GOT3 (cell line): ENCODE measurements around the gene ANXA6.
A peak's percentile ranks its signal among the peaks of the same experiment; 100 is the strongest.

ENCODE experiments used
- DNase-seq: peaks from one replicate; lab custom pipeline; 2025; ENCODE audit warnings: mixed read lengths; lab: John Stamatoyannopoulos, UW

Gene ANXA6

GRCh38 chr5:151080613-151081430, 76.8 kb downstream of the ANXA6 start, which contains the start of gene TNIP1:
Gene TNIP1 (minus strand): TSS chr5:151081034. CDS start chr5:151065095, 15,939 bp downstream.
- DNase-seq: peak; percentile 78

DNA sequence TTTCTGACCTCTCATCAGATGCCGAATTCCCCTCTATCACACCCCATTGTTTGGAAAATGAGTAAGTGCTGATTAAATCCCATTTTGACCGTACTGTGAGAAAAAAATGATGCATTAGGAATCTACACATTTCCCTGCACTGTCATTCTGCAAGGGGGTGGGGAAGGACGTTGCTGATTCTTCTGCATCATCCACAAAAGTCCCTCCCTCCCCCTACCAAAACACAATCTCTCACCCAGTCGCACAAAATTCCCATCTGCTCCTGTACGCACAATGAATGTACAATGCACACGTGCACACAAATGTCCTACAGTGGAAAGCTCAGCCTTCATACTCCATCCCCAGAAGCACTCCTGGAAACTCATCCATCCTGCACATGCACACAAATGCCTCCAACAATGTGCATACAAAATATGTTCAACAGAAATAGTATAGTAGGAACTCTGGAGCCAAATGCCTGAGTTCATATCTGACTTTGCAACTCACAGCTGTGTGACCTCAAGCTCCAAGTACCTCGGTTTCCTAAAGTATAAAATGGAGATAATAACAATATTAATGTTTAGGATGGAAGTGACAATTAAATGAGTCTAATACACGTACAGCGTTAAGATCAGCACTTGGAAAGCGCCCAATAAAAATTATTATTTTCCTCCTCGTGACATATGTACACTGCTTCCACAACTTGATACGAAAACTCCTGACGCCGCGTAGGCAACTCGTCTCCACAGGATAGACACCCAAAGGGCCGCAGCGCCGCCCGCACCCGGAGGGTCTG, 77.6 kb downstream of the ANXA6 start:
- DNase-seq: no peak

- DNase-seq: no peak
Observed at GRCh38 chr5:151078490-151079262, 78.9 kb downstream of the ANXA6 start.

DNA sequence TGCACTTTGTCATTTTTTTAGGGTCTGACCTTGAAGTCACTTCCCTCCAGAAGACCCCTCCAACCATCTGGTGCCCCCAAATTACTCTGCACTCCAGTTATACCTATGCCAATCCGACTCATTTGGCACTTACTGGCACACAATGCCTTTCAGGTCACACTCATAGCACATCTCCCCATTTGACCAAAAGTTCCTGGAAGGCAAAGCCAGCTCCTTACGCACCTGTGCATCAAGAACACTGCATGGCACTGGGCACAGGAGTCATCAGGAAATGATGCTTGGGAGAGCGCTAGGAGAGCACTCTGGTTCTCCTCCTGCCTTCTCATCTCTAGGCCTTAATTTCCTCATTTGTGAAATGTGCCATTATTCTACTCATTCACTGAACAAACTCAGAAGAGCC, 79.6 kb downstream of the ANXA6 start:
- no peak for DNase-seq

- no peak for DNase-seq
Observed at GRCh38 chr5:151077419-151077818, 80.2 kb downstream of the ANXA6 start.

DNA sequence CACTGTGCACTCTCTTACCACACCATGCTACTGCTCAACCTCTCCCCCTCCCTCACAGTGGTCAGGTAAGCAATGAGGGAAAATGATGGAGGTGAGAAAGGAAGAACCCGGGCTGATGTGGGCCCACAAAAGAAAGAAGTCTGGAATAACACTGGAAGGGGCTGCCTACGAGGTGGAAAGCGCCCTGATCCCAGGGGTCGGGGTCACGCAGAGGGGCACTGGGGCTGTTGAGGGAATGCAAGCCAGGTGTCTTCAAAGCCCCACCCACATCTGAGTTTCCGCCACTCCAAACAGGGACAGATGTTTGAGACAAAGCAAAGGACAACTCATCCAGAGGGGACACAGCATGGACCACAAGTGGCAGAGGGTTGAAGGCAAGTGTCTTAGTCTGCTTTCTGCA, 81.0 kb downstream of the ANXA6 start:
- DNase-seq: no peak

DNA sequence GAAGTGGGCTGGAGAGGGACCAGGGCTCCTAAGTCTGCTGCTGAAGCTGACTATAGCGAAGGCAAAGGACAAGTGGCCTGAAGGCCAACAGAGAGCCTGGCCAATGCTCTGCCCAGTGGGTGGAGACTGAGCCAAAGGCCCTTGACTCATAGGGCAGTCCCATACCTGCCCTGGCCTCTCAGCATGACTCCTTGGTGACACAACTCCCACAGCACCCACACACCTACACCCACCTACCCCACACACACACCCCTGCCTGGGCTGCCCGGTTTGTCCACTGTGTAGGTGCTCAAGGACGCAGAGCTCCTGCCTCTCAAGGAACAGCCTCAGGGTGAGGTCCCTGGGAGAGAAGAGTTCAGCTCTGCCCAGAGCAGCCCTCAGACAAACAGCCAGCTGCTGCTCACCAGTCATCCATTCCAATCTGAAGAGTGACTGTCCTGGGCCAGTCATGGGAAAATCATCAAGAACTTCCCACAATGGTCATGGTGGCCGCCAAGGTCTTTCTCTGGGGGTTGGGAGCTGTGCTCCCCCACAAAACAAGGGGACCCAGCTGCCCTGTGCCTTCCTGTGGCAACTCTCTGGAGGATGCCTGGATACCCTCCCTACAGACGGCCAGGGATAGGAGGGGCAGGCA, 81.8 kb downstream of the ANXA6 start:
- no peak for DNase-seq

DNA sequence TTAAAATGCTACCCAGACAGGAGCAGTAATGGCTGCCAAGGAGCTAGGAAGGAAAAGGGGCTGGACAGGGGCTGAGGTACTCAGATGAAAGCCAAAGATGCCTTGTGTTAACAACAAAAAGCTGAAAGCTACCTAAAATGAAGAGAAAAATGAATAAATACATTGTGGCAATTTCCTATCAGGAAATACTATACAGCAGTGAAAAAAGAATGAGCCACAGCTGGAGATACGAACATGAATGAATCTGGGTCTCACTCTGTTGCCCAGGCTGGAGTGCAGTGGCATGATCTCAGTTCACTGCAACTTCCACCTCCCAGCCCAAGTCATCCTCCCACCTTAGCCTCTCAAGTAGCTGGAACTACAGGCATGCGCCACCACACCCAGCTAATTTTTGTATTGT, 83.0 kb downstream of the ANXA6 start:
- no peak for DNase-seq

GRCh38 chr5:151073280-151073679, 84.3 kb downstream of the ANXA6 start:
- DNase-seq: no peak

GRCh38 chr5:151072630-151073025, 85.0 kb downstream of the ANXA6 start:
- DNase-seq: no peak

DNA sequence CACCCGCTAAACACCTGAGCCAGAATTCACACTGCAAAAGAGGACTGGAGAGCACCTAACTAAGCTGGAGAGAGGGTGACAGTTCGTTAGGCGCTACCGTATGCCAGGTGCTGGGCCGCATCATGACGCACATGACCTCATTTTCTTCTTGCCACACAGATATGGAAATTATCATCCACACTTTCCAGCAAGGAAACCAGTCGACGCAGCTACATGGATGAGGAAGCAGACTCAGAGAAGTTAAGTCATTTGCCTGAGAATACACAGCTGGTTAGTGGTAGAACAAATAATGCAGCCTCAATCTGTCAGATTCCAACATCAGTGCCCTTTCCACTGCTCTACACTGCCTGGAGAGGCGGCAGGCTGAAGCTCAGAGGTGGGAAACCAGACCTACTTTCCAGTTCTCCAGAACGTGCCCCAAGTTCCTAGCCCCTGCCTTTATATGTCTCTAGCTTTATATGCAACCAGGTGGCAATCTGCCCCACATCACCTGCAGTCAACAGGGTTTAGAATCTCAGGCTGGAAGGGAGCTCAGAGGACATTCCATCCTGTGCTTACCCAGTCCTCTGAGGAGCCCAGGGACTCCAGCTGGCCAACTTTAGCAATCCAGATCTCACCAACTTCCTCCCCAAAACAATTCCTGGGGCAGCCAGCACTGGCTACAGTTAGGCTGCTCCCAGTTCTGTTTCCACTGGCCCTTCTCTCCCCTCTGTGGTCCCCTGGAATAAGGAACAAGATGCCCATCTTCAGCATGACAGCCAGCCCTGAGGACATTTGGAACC, 85.5 kb downstream of the ANXA6 start:
- no peak for DNase-seq

DNA sequence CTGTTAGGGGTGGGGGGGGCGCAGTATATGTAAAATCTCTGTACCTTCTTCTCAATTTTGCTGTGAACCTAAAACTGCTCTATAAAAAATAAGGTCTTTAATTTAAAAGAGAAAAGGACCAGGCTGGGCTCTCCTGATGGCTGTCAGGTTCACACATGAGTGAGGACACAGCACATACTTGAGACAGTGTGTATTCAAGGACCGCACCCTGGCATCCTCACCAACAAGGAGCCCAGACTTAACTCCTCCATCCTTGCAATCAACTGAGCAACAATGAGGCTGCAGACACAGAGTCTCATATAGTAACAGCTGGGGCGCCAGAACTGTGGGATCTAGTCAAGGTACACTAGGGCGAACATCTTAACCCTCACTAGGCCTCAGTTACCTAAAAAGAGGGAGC, 86.6 kb downstream of the ANXA6 start:
- no peak for DNase-seq

GRCh38 chr5:151070449-151070848, 87.1 kb downstream of the ANXA6 start:
- DNase-seq: no peak

GRCh38 chr5:151068433-151069197, 89.0 kb downstream of the ANXA6 start:
- DNase-seq: no peak

DNA sequence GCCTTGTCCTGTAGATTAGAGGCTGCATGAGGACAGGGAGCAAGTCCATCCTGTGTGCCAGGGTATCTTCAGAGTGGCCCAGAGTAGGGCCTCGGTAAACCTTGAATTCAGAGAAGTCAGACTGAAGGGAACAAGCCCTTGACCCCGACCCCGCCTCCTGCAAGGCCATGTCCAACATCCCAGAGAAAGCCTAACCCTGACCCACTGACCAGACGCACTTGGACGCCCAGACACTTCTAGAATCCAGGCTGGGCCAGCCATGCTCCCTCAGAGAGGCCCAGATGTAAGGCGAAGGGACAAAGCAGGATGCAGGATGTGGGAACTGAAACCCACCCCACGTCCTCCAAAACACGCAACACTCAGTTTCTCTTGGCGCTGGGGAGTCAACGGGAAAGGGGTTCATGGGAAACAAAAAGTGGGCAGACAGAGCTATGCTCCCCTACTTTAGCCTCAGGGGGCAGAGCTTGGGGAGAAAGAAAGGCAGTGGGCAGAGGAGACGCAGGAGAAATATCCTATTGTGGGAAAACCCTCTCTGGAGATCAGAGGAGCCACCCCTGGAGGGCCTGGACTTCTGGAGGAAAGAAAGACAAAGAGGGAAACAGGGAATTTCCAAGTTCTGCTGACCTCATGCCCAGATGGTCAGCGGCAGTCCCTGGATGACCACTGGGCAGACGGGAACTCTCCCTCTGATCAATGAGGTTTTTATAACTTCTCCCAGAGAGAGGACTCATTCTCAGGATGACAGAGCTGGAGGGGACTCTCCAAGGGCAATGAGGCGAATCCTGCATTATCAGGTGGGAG, 89.7 kb downstream of the ANXA6 start:
- no peak for DNase-seq

GRCh38 chr5:151066920-151067319, 90.7 kb downstream of the ANXA6 start:
- DNase-seq: no peak

DNA sequence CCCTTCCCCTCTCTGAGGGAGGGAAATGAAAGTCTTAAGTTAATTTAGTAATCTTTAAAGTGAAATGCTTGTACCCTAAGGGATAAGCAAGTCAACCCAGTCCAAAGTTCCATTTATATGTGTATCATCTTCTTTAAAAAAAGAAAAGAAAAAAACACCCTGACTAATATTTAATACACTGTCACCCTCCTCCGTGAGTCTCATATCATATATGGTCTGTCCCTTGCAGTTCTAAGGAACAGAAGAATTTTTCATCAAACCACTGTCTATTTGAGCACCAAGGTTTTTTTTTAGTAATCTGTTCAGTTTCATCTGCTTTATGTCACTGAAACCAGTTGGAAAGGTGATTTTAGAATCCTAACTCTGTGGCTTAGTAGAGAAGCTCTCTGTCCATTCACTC, 92.0 kb downstream of the ANXA6 start:
- DNase-seq: no peak

- no peak for DNase-seq
Observed at GRCh38 chr5:151064916-151065499, 92.6 kb downstream of the ANXA6 start.
